PFSK-1 (cell line): ENCODE measurements around the gene ADAMTS2.

Source experiments
- FOXP2 ChIP-seq: optimal IDR thresholded peaks from 2 replicates; pipeline ENCODE3; 2011; ENCODE audit warnings: borderline replicate concordance, control low read depth, inconsistent platforms; ENCODE audit not compliant: insufficient read depth; ENCODE audit errors: extremely low read length, extremely low read depth
- POLR2AphosphoS5 ChIP-seq: IDR thresholded peaks from 2 replicates; pipeline ENCODE4 v1.6.1; 2012; ENCODE audit warnings: low read depth, mild to moderate bottlenecking, control low read depth, low read length, moderate library complexity
- SIN3A ChIP-seq: IDR thresholded peaks from 2 replicates; pipeline ENCODE4 v1.6.1; 2012; ENCODE audit warnings: mild to moderate bottlenecking, low read length, moderate library complexity, borderline replicate concordance; ENCODE audit not compliant: insufficient read depth
- TAF1 ChIP-seq: IDR thresholded peaks from 2 replicates; pipeline ENCODE4 v1.6.1; 2012; ENCODE audit warnings: low read length, control low read depth, borderline replicate concordance; ENCODE audit not compliant: insufficient read depth
- TF ChIP-seq, protein P1 (sequence below), 2 experiments: IDR thresholded peaks; 2 replicates each; pipeline versions ENCODE4 v1.6.1 to v1.8.0; 2011 to 2012; ENCODE audit warnings: low read depth in 2 of 2, low read length in 2 of 2, control low read depth in 1 of 2, inconsistent platforms in 1 of 2, mild to moderate bottlenecking in 1 of 2, moderate library complexity in 1 of 2; ENCODE audit not compliant: insufficient read depth in 1 of 2

DNA sequence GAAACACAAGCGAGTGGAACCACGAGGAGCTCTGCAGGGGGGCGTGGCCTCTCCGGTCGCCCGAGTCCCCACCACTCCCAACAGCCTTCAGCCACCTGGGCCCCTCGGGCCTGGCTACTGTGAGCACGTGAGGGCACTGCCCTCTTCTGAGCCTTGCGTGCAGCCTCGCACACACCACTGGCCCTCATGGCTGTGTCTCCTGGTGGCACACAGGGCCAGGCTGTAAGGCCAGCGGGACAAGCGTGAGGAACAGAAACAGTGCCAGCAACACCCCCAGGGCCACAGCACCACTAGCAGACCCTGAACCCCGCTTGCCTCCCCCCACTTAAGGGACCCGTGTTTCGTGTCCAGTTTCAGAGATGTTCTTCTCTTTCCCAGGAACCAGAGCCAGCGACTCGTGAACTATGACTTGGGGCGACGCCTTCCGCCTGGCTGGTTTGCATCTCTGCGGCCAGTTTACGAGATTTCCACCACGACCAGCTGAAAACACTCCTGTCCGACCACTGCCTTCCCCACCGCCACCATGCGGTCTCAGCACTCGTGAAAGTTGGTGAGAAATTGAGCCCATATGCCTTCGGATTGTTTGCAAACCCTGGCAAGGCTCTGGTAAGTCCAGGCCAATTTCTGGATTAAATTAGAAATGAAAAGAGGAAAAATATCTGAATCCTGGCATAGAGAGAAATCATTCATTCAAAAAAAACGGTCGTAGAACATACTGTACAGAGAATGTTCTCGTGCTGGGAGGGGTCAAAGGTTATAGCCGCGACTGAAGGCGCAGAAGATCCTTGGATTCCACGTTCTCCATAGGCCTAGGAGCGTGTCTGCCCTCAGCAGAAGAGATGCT, 149.5 kb downstream of the ADAMTS2 start:
- TF ChIP-seq, protein P1, sequence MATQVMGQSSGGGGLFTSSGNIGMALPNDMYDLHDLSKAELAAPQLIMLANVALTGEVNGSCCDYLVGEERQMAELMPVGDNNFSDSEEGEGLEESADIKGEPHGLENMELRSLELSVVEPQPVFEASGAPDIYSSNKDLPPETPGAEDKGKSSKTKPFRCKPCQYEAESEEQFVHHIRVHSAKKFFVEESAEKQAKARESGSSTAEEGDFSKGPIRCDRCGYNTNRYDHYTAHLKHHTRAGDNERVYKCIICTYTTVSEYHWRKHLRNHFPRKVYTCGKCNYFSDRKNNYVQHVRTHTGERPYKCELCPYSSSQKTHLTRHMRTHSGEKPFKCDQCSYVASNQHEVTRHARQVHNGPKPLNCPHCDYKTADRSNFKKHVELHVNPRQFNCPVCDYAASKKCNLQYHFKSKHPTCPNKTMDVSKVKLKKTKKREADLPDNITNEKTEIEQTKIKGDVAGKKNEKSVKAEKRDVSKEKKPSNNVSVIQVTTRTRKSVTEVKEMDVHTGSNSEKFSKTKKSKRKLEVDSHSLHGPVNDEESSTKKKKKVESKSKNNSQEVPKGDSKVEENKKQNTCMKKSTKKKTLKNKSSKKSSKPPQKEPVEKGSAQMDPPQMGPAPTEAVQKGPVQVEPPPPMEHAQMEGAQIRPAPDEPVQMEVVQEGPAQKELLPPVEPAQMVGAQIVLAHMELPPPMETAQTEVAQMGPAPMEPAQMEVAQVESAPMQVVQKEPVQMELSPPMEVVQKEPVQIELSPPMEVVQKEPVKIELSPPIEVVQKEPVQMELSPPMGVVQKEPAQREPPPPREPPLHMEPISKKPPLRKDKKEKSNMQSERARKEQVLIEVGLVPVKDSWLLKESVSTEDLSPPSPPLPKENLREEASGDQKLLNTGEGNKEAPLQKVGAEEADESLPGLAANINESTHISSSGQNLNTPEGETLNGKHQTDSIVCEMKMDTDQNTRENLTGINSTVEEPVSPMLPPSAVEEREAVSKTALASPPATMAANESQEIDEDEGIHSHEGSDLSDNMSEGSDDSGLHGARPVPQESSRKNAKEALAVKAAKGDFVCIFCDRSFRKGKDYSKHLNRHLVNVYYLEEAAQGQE (IDR thresholded peaks at IDR 0.05; ENCODE audit: insufficient read depth in 1 of 2, low read depth in 2 of 2, low read length in 2 of 2), result no peak
- TF ChIP-seq SIN3A (no peak), POLR2AphosphoS5 (no peak), FOXP2 (no peak), TAF1 (no peak)
